ENCODE data around the gene RNF157.

The RNF157 gene

GRCh38 chr17:76146053-76146851 lies 94.0 kb downstream of the RNF157 start:
- Histone ChIP-seq H3K27me3 (ENCODE audit: control insufficient read depth, insufficient read depth, low read length) (peaks cover 5% of the 10 kb centered on the region; the same call in 1 of the 2 replicates), H3K9me3 (ENCODE audit: control insufficient read depth, insufficient read depth, low read length) (no peaks in the 10 kb centered on the region), H3K4me1 (ENCODE audit: control insufficient read depth, insufficient read depth, low read length) (peaks cover 11% of the 10 kb centered on the region), H3K27ac (ENCODE audit: low read length) (no peak overlapping the region), H3K4me3 (ENCODE audit: low read length) (no peak overlapping the region), H3K36me3 (ENCODE audit: control insufficient read depth, insufficient read depth, low read length) (no peaks in the 10 kb centered on the region)
- DNase-seq (ENCODE audit: low read depth, low spot score): no peak
- no CpG with 5 or more reads among the region's 22 CpGs for WGBS (ENCODE audit: insufficient coverage, insufficient read length)

GRCh38 chr17:76145231-76146052 lies 94.9 kb downstream of the RNF157 start:
- Histone ChIP-seq H3K4me1 (ENCODE audit: control insufficient read depth, insufficient read depth, low read length) (peaks cover 11% of the 10 kb centered on the region), H3K27me3 (ENCODE audit: control insufficient read depth, insufficient read depth, low read length) (peaks cover 7% of the 10 kb centered on the region; the same call in 1 of the 2 replicates), H3K36me3 (ENCODE audit: control insufficient read depth, insufficient read depth, low read length) (no peaks in the 10 kb centered on the region), H3K4me3 (ENCODE audit: low read length) (no peak overlapping the region), H3K9me3 (ENCODE audit: control insufficient read depth, insufficient read depth, low read length) (no peaks in the 10 kb centered on the region), H3K27ac (ENCODE audit: low read length) (no peak overlapping the region)
- WGBS (ENCODE audit: insufficient coverage, insufficient read length): no CpG with 5 or more reads among the region's 25 CpGs
- no peak for DNase-seq (ENCODE audit: low read depth, low spot score)

- DNase-seq (ENCODE audit: low read depth, low spot score): no peak
- no peak overlapping the region for H3K27ac ChIP-seq (ENCODE audit: low read length)
- H3K36me3 ChIP-seq (ENCODE audit: control insufficient read depth, insufficient read depth, low read length): no peaks in the 10 kb centered on the region
- peaks cover 29% of the 10 kb centered on the region for H3K27me3 ChIP-seq (ENCODE audit: control insufficient read depth, insufficient read depth, low read length)
- no peak overlapping the region for H3K4me3 ChIP-seq (ENCODE audit: low read length)
- H3K9me3 ChIP-seq (ENCODE audit: control insufficient read depth, insufficient read depth, low read length): no peaks in the 10 kb centered on the region
- peaks cover 24% of the 10 kb centered on the region for H3K4me1 ChIP-seq (ENCODE audit: control insufficient read depth, insufficient read depth, low read length)
- no CpG with 5 or more reads among the region's 6 CpGs for WGBS (ENCODE audit: insufficient coverage, insufficient read length)
These were observed 97.7 kb downstream of the RNF157 start for GRCh38 chr17:76142585-76143041.

- Histone ChIP-seq H3K36me3 (ENCODE audit: control insufficient read depth, insufficient read depth, low read length) (no peaks in the 10 kb centered on the region), H3K27ac (ENCODE audit: low read length) (no peak overlapping the region), H3K27me3 (ENCODE audit: control insufficient read depth, insufficient read depth, low read length) (peaks cover 32% of the 10 kb centered on the region), H3K4me3 (ENCODE audit: low read length) (no peak overlapping the region), H3K4me1 (ENCODE audit: control insufficient read depth, insufficient read depth, low read length) (peaks cover 24% of the 10 kb centered on the region), H3K9me3 (ENCODE audit: control insufficient read depth, insufficient read depth, low read length) (no peaks in the 10 kb centered on the region)
- WGBS (ENCODE audit: insufficient coverage, insufficient read length): no CpG with 5 or more reads among the region's 10 CpGs
- no peak for DNase-seq (ENCODE audit: low read depth, low spot score)
These were observed 98.2 kb downstream of the RNF157 start for GRCh38 chr17:76142039-76142584.

GRCh38 chr17:76141212-76142038 lies 98.9 kb downstream of the RNF157 start, which contains the start of gene FOXJ1:
Gene FOXJ1 (minus strand): TSS chr17:76141245. CDS start chr17:76140395, 850 bp downstream.
- Histone ChIP-seq H3K4me3 (ENCODE audit: low read length) (peak within 1 kb of the TSS; percentile 59; the same call in 1 of the 2 replicates), H3K9me3 (ENCODE audit: control insufficient read depth, insufficient read depth, low read length) (no peaks in the 10 kb centered on the region), H3K36me3 (ENCODE audit: control insufficient read depth, insufficient read depth, low read length) (no peaks in the 10 kb centered on the region), H3K27ac (ENCODE audit: low read length) (no peak within 1 kb of the TSS), H3K4me1 (ENCODE audit: control insufficient read depth, insufficient read depth, low read length) (peaks cover 27% of the 10 kb centered on the region), H3K27me3 (ENCODE audit: control insufficient read depth, insufficient read depth, low read length) (peaks cover 32% of the 10 kb centered on the region)
- DNase-seq (ENCODE audit: low read depth, low spot score): peak; percentile 87
- no CpG with 5 or more reads among the region's 59 CpGs for WGBS (ENCODE audit: insufficient coverage, insufficient read length)

GRCh38 chr17:76140661-76141211 lies 99.6 kb downstream of the RNF157 start:
- DNase-seq (ENCODE audit: low read depth, low spot score): no peak
- Histone ChIP-seq H3K27me3 (ENCODE audit: control insufficient read depth, insufficient read depth, low read length) (peaks cover 32% of the 10 kb centered on the region), H3K4me1 (ENCODE audit: control insufficient read depth, insufficient read depth, low read length) (peaks cover 32% of the 10 kb centered on the region), H3K27ac (ENCODE audit: low read length) (no peak overlapping the region), H3K36me3 (ENCODE audit: control insufficient read depth, insufficient read depth, low read length) (no peaks in the 10 kb centered on the region), H3K4me3 (ENCODE audit: low read length) (peak overlapping the region; percentile 29; the same call in 1 of the 2 replicates), H3K9me3 (ENCODE audit: control insufficient read depth, insufficient read depth, low read length) (no peaks in the 10 kb centered on the region)
- WGBS (ENCODE audit: insufficient coverage, insufficient read length): no CpG with 5 or more reads among the region's 24 CpGs

- H3K27ac ChIP-seq (ENCODE audit: low read length): no peak overlapping the region
- H3K9me3 ChIP-seq (ENCODE audit: control insufficient read depth, insufficient read depth, low read length): no peaks in the 10 kb centered on the region
- H3K36me3 ChIP-seq (ENCODE audit: control insufficient read depth, insufficient read depth, low read length): no peaks in the 10 kb centered on the region
- DNase-seq (ENCODE audit: low read depth, low spot score): no peak
- H3K4me3 ChIP-seq (ENCODE audit: low read length): peak overlapping the region; percentile 29; the same call in 1 of the 2 replicates
- H3K27me3 ChIP-seq (ENCODE audit: control insufficient read depth, insufficient read depth, low read length): peaks cover 32% of the 10 kb centered on the region
- peaks cover 35% of the 10 kb centered on the region for H3K4me1 ChIP-seq (ENCODE audit: control insufficient read depth, insufficient read depth, low read length)
- WGBS (ENCODE audit: insufficient coverage, insufficient read length): no CpG with 5 or more reads among the region's 78 CpGs
These were observed 100.3 kb downstream of the RNF157 start for GRCh38 chr17:76139801-76140660.

GRCh38 chr17:76138896-76139752 lies 101.2 kb downstream of the RNF157 start:
- Histone ChIP-seq H3K4me1 (ENCODE audit: control insufficient read depth, insufficient read depth, low read length) (peaks cover 33% of the 10 kb centered on the region), H3K36me3 (ENCODE audit: control insufficient read depth, insufficient read depth, low read length) (no peaks in the 10 kb centered on the region), H3K27me3 (ENCODE audit: control insufficient read depth, insufficient read depth, low read length) (peaks cover 32% of the 10 kb centered on the region), H3K4me3 (ENCODE audit: low read length) (peak overlapping the region; percentile 29; the same call in 1 of the 2 replicates), H3K9me3 (ENCODE audit: control insufficient read depth, insufficient read depth, low read length) (no peaks in the 10 kb centered on the region), H3K27ac (ENCODE audit: low read length) (no peak overlapping the region)
- DNase-seq (ENCODE audit: low read depth, low spot score): no peak
- WGBS (ENCODE audit: insufficient coverage, insufficient read length): no CpG with 5 or more reads among the region's 15 CpGs

Measured in iPS DF 6.9 (cell line).